HepG2 (cell line): ENCODE results near the gene NACAD.

ENCODE experiments used
- ZC3H4 ChIP-seq: sonication (generic); formaldehyde crosslinking; IDR thresholded peaks from 2 replicates; pipeline ENCODE4 v1.4.0; 2020; ENCODE audit warnings: missing genetic modification reagents, borderline replicate concordance
- ZNF34 ChIP-seq: sonication (generic); formaldehyde crosslinking; IDR thresholded peaks from 2 replicates; pipeline ENCODE4 v1.4.0; 2020; ENCODE audit warnings: mild to moderate bottlenecking, missing genetic modification reagents, borderline replicate concordance
- TF ChIP-seq, protein P1 (sequence below): sonication (generic); formaldehyde crosslinking; IDR thresholded peaks from 2 replicates; pipeline ENCODE4 v1.9.0; 2021; ENCODE audit warnings: missing genetic modification reagents, mild to moderate bottlenecking, borderline replicate concordance
- TF ChIP-seq, protein P2 (sequence below): sonication (generic); formaldehyde crosslinking; IDR thresholded peaks from 2 replicates; pipeline ENCODE4 v1.4.0; 2020; ENCODE audit warnings: missing genetic modification reagents

DNA sequence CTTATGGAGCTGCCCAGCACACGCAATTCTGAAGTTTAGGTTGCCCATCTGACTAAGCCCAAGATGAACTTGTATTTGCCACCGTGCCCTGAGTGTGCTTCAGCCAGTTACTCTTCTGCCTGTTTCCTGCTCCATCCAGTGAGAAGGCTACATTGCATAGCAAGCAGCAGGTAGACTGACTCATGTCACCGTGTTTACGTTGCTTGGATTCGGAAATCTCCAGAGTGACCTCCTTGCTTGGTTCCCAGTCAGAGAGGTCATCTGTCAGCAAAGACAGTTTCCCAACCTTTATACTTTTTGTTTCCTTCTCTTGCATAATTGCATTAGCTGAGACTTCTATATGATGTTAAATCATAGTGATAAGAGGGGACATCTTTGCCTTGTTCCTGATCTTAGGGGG, 30.9 kb downstream of the NACAD start:
- no peak for TF ChIP-seq ZNF34 (CRISPR knock-in tag)
- TF ChIP-seq, protein P1, sequence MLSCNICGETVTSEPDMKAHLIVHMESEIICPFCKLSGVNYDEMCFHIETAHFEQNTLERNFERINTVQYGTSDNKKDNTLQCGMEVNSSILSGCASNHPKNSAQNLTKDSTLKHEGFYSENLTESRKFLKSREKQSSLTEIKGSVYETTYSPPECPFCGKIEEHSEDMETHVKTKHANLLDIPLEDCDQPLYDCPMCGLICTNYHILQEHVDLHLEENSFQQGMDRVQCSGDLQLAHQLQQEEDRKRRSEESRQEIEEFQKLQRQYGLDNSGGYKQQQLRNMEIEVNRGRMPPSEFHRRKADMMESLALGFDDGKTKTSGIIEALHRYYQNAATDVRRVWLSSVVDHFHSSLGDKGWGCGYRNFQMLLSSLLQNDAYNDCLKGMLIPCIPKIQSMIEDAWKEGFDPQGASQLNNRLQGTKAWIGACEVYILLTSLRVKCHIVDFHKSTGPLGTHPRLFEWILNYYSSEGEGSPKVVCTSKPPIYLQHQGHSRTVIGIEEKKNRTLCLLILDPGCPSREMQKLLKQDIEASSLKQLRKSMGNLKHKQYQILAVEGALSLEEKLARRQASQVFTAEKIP (CRISPR knock-in tag): no peak
- TF ChIP-seq, protein P2, sequence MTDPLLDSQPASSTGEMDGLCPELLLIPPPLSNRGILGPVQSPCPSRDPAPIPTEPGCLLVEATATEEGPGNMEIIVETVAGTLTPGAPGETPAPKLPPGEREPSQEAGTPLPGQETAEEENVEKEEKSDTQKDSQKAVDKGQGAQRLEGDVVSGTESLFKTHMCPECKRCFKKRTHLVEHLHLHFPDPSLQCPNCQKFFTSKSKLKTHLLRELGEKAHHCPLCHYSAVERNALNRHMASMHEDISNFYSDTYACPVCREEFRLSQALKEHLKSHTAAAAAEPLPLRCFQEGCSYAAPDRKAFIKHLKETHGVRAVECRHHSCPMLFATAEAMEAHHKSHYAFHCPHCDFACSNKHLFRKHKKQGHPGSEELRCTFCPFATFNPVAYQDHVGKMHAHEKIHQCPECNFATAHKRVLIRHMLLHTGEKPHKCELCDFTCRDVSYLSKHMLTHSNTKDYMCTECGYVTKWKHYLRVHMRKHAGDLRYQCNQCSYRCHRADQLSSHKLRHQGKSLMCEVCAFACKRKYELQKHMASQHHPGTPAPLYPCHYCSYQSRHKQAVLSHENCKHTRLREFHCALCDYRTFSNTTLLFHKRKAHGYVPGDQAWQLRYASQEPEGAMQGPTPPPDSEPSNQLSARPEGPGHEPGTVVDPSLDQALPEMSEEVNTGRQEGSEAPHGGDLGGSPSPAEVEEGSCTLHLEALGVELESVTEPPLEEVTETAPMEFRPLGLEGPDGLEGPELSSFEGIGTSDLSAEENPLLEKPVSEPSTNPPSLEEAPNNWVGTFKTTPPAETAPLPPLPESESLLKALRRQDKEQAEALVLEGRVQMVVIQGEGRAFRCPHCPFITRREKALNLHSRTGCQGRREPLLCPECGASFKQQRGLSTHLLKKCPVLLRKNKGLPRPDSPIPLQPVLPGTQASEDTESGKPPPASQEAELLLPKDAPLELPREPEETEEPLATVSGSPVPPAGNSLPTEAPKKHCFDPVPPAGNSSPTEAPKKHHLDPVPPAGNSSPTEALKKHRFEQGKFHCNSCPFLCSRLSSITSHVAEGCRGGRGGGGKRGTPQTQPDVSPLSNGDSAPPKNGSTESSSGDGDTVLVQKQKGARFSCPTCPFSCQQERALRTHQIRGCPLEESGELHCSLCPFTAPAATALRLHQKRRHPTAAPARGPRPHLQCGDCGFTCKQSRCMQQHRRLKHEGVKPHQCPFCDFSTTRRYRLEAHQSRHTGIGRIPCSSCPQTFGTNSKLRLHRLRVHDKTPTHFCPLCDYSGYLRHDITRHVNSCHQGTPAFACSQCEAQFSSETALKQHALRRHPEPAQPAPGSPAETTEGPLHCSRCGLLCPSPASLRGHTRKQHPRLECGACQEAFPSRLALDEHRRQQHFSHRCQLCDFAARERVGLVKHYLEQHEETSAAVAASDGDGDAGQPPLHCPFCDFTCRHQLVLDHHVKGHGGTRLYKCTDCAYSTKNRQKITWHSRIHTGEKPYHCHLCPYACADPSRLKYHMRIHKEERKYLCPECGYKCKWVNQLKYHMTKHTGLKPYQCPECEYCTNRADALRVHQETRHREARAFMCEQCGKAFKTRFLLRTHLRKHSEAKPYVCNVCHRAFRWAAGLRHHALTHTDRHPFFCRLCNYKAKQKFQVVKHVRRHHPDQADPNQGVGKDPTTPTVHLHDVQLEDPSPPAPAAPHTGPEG: no peak
- TF ChIP-seq ZC3H4 (CRISPR knock-in tag): no peak
